Measurements from ENCODE around the gene BBS9.

Gene BBS9

DNA sequence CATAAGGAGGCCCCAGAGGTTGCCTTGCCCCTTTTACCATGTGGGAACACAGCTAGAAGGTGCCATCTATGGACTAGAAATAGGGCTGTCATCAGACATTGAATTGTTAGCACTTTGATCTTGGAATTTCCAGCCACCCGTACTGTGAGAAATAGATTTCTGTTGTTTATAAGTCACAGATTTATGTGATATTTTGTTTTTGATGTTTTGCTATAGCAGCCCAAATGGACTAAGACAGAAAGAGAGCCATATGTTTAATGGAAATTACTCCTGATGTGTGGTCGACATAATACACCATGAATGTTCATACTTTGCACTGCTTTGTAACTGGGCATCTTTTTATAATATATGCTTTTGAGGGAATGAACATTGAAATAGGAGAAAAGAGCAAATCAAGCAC lies 302.2 kb downstream of the BBS9 start:
- TF ChIP-seq, protein P1, sequence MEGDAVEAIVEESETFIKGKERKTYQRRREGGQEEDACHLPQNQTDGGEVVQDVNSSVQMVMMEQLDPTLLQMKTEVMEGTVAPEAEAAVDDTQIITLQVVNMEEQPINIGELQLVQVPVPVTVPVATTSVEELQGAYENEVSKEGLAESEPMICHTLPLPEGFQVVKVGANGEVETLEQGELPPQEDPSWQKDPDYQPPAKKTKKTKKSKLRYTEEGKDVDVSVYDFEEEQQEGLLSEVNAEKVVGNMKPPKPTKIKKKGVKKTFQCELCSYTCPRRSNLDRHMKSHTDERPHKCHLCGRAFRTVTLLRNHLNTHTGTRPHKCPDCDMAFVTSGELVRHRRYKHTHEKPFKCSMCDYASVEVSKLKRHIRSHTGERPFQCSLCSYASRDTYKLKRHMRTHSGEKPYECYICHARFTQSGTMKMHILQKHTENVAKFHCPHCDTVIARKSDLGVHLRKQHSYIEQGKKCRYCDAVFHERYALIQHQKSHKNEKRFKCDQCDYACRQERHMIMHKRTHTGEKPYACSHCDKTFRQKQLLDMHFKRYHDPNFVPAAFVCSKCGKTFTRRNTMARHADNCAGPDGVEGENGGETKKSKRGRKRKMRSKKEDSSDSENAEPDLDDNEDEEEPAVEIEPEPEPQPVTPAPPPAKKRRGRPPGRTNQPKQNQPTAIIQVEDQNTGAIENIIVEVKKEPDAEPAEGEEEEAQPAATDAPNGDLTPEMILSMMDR (IDR thresholded peaks at IDR 0.05; ENCODE audit: unreplicated experiment in 3 of 3) = no peak
- Mint-ChIP-seq H3K4me3 (no peak overlapping the region), H3K4me1 (no peaks in the 10 kb centered on the region), H3K36me3 (ENCODE audit: low read depth) (no peaks in the 10 kb centered on the region), H3K27me3 (ENCODE audit: low read depth) (no peaks in the 10 kb centered on the region), H3K9me3 (no peaks in the 10 kb centered on the region), H3K27ac (no peak overlapping the region)

DNA sequence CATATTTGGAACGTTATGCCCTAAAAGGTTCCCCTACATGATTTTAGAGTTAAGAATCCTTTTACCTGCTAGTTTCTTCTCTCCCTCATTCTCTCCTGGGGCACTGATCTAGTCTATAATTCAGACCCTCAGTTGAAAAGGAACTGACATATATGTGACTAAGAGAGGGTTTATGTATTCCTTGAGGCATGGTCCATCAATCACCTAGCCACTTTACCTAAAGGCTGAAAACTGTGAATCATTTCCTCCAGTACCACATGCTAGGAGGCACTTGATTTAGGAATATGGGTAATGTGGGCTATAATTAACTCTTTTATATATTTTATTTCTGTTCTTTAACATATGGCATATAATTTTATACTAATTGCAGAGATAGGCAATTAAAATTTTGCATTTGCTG lies 303.5 kb downstream of the BBS9 start:
- Mint-ChIP-seq H3K9me3 (no peaks in the 10 kb centered on the region), H3K4me1 (no peaks in the 10 kb centered on the region), H3K4me3 (no peak overlapping the region), H3K27ac (no peak overlapping the region), H3K36me3 (ENCODE audit: low read depth) (no peaks in the 10 kb centered on the region), H3K27me3 (ENCODE audit: low read depth) (no peaks in the 10 kb centered on the region)
- TF ChIP-seq, protein P1 (IDR thresholded peaks at IDR 0.05; ENCODE audit: unreplicated experiment in 3 of 3) = no peak

DNA sequence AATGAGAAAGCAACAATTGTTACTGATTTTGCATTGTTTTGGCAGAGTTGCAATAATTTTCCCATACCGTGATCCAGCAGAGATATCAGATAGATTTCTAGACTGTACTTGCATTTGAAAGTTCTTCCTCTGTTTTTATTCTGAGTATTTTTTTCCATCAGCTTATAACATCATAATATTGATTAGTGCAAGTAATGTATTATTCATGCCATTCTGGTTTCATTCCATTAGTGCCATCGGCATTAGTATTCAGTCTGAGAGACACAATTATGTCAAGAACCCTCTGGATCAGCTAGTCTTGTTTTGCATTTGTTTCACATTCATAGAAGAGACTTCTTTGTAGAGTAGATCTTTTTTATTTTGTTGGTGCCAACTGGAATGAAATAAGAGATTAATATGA lies 304.0 kb downstream of the BBS9 start:
- Mint-ChIP-seq H3K36me3 (ENCODE audit: low read depth) (no peaks in the 10 kb centered on the region), H3K27me3 (ENCODE audit: low read depth) (no peaks in the 10 kb centered on the region), H3K27ac (no peak overlapping the region), H3K4me3 (no peak overlapping the region), H3K9me3 (no peaks in the 10 kb centered on the region), H3K4me1 (no peaks in the 10 kb centered on the region)
- TF ChIP-seq, protein P1 (IDR thresholded peaks at IDR 0.05; ENCODE audit: unreplicated experiment in 3 of 3) = no peak

DNA sequence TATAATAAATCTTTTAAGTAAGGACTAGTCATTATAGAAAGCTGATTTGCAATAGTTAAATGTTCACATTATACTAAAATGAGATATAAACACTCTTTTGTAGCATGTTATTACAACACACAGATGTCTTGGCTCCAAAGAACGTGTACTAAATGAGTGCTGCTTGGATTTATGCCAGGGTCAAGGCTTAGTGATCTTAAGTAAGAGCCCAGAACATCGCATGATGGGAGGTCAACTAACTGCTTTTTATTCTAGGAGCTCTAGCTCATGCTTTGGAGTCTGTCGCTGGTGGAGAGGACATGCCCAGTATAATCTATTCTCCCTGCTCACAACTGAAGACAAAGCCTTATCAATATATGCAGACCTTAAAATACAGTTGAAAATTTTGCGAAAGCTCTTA lies 315.1 kb downstream of the BBS9 start:
- no peaks in the 10 kb centered on the region for H3K27me3 Mint-ChIP-seq (ENCODE audit: low read depth)
- no peak overlapping the region for H3K4me3 Mint-ChIP-seq
- no peaks in the 10 kb centered on the region for H3K36me3 Mint-ChIP-seq (ENCODE audit: low read depth)
- peaks cover 3% of the 10 kb centered on the region for H3K9me3 Mint-ChIP-seq
- TF ChIP-seq, protein P1 (IDR thresholded peaks at IDR 0.05; ENCODE audit: unreplicated experiment in 3 of 3) = no peak
- H3K27ac Mint-ChIP-seq = peak overlapping the region; percentile 9 to 62 (median 39)
- peaks cover 17% of the 10 kb centered on the region for H3K4me1 Mint-ChIP-seq

DNA sequence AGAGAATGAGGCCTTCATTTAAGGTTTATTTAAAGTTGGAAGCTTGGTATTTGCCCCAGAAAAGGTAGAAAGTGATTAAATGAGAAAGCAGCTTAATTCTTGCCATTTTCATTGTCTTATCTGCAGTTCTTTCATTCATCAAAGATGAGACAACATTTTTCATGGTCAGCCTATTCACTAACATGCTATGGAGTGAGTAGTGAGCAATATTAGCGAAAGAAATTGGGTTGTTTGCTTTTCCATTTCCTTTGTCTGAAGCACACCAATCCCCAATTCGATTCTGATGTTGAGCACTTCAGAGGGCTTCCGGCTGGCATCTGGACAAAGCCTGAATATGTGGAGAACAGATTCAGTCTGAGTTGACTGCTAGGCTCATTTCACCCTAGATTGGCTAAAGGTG lies 317.2 kb downstream of the BBS9 start:
- Mint-ChIP-seq H3K27ac (no peak overlapping the region), H3K4me1 (peaks cover 17% of the 10 kb centered on the region), H3K4me3 (no peak overlapping the region), H3K36me3 (ENCODE audit: low read depth) (peaks cover 3% of the 10 kb centered on the region), H3K27me3 (ENCODE audit: low read depth) (no peaks in the 10 kb centered on the region), H3K9me3 (peaks cover 8% of the 10 kb centered on the region)
- TF ChIP-seq, protein P1 (IDR thresholded peaks at IDR 0.05; ENCODE audit: unreplicated experiment in 3 of 3) = no peak

DNA sequence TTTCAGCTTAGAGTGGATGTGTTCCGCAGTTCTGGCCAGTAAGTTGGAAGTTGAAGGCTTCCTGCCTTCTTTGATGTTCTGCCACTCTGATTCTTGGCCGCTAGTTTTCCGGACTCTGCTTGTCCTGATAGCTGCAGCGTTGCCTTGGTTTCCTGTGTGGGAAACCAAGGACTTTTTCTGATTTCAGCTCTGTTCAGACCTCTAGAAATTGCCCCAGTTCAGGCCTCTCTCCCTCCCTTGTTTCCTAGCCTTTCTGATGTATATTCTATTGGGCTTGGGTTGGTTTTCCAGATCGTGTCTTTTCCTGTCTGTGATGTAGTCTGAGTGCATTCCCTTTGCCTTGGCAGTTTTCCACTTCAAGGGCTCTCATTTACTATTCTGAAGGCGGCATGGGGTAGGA lies 318.7 kb downstream of the BBS9 start:
- no peaks in the 10 kb centered on the region for H3K27me3 Mint-ChIP-seq (ENCODE audit: low read depth)
- TF ChIP-seq, protein P1 (IDR thresholded peaks at IDR 0.05; ENCODE audit: unreplicated experiment in 3 of 3) = no peak
- H3K9me3 Mint-ChIP-seq = peaks cover 11% of the 10 kb centered on the region
- no peak overlapping the region for H3K4me3 Mint-ChIP-seq
- no peak overlapping the region for H3K27ac Mint-ChIP-seq
- peaks cover 21% of the 10 kb centered on the region for H3K4me1 Mint-ChIP-seq
- peaks cover 8% of the 10 kb centered on the region for H3K36me3 Mint-ChIP-seq (ENCODE audit: low read depth)

Data from nephron (organoid).